Mesodermal cell (in vitro differentiated cells): ENCODE results near the gene CRYM.
"Not testable (repeated sequence)": the region's sequence is repeated elsewhere in the genome, so short reads cannot be mapped to it uniquely, and the experiment has no call there.

Experiments used
- H3K27ac ChIP-seq: 2 replicates; pipeline ENCODE4 v1.7.0; 2013; ENCODE audit warnings: mild to moderate bottlenecking, low read depth, low read length, moderate library complexity; ENCODE audit not compliant: severe bottlenecking
- H3K36me3 ChIP-seq: 2 replicates; pipeline ENCODE4 v1.7.1; 2013; ENCODE audit warnings: mild to moderate bottlenecking, low read length, moderate library complexity; ENCODE audit not compliant: control insufficient read depth, insufficient read depth
- H3K4me1 ChIP-seq: one replicate; pipeline ENCODE4 v1.7.1; 2013; ENCODE audit warnings: mild to moderate bottlenecking, low read length; ENCODE audit not compliant: insufficient read depth, control insufficient read depth, poor library complexity, severe bottlenecking
- H3K4me3 ChIP-seq: 2 replicates; pipeline ENCODE4 v1.7.0; 2013; ENCODE audit warnings: low read length, control low read depth, mild to moderate bottlenecking; ENCODE audit not compliant: insufficient read depth, poor library complexity, severe bottlenecking; ENCODE audit errors: extremely low read depth
- H3K9me3 ChIP-seq: 2 replicates; pipeline ENCODE4 v1.7.1; 2013; ENCODE audit warnings: mild to moderate bottlenecking, low read length, moderate library complexity; ENCODE audit not compliant: control insufficient read depth
- WGBS, 2 experiments: methylation state at CpG; one replicate each; pipeline ENCODE4 v1.1.5; 2013; ENCODE audit warnings: missing lambda C conversion rate in 2 of 2; ENCODE audit not compliant: insufficient coverage in 2 of 2; 5-methylcytosine and 5-hydroxymethylcytosine counted together

The CRYM gene

GRCh38 chr16:21263640-21264570 lies 14.2 kb downstream of the CRYM start:
- Histone ChIP-seq H3K36me3 (no peaks in the 10 kb centered on the region), H3K9me3 (no peaks in the 10 kb centered on the region), H3K27ac (peak overlapping the region; percentile 36), H3K4me1 (no peaks in the 10 kb centered on the region), H3K4me3 (no peak overlapping the region)
- 64 to 84% methylated on average over 6 to 7 of the region's 14 CpGs for whole genome bisulfite sequencing, 2 experiments

- no peaks in the 10 kb centered on the region for H3K36me3 ChIP-seq
- H3K4me1 ChIP-seq, result no peaks in the 10 kb centered on the region
- H3K4me3 ChIP-seq, result no peak overlapping the region
- 91 to 92% methylated on average over 10 to 12 of the region's 12 CpGs for WGBS, 2 experiments
- no peak overlapping the region for H3K27ac ChIP-seq
- no peaks in the 10 kb centered on the region for H3K9me3 ChIP-seq
Observed at GRCh38 chr16:21262779-21263639, 15.1 kb downstream of the CRYM start.

- no peak overlapping the region for H3K4me3 ChIP-seq
- H3K4me1 ChIP-seq, result no peaks in the 10 kb centered on the region
- H3K27ac ChIP-seq, result no peak overlapping the region
- H3K9me3 ChIP-seq, result no peaks in the 10 kb centered on the region
- no peaks in the 10 kb centered on the region for H3K36me3 ChIP-seq
- WGBS, 2 experiments, result 77 to 96% methylated on average over 5 to 7 of the region's 9 CpGs
Observed at GRCh38 chr16:21260870-21261791, 17.0 kb downstream of the CRYM start.

- H3K9me3 ChIP-seq, result no peaks in the 10 kb centered on the region
- H3K4me1 ChIP-seq, result no peaks in the 10 kb centered on the region
- WGBS, 2 experiments, result 84 to 91% methylated on average over 2 to 3 of the region's 4 CpGs
- H3K4me3 ChIP-seq, result no peak overlapping the region
- H3K36me3 ChIP-seq, result no peaks in the 10 kb centered on the region
- no peak overlapping the region for H3K27ac ChIP-seq
Observed at GRCh38 chr16:21257284-21257683, 20.8 kb downstream of the CRYM start.

GRCh38 chr16:21256636-21257035 lies 21.5 kb downstream of the CRYM start:
- Histone ChIP-seq H3K4me1 (no peaks in the 10 kb centered on the region), H3K4me3 (no peak overlapping the region), H3K36me3 (no peaks in the 10 kb centered on the region), H3K27ac (no peak overlapping the region), H3K9me3 (no peaks in the 10 kb centered on the region)
- WGBS, 2 experiments, result no CpG with 5 or more reads among the region's 2 CpGs

- no peak overlapping the region for H3K27ac ChIP-seq
- no peaks in the 10 kb centered on the region for H3K9me3 ChIP-seq
- no CpG with 5 or more reads among the region's 3 CpGs for WGBS, 2 experiments
- no peaks in the 10 kb centered on the region for H3K4me1 ChIP-seq
- H3K4me3 ChIP-seq, result no peak overlapping the region
- no peaks in the 10 kb centered on the region for H3K36me3 ChIP-seq
Observed at GRCh38 chr16:21253470-21253869, 24.6 kb downstream of the CRYM start.

GRCh38 chr16:21250072-21250923 lies 27.8 kb downstream of the CRYM start:
- H3K27ac ChIP-seq, result no peak overlapping the region
- no peak overlapping the region for H3K4me3 ChIP-seq
- WGBS, 2 experiments, result 87 to 91% methylated on average over 14 of the region's 15 CpGs
- no peaks in the 10 kb centered on the region for H3K4me1 ChIP-seq
- H3K9me3 ChIP-seq, result no peaks in the 10 kb centered on the region
- H3K36me3 ChIP-seq, result no peaks in the 10 kb centered on the region

- H3K9me3 ChIP-seq, H3K4me1 ChIP-seq, H3K4me3 ChIP-seq, H3K36me3 ChIP-seq, H3K27ac ChIP-seq: not testable (repeated sequence)
- WGBS, 2 experiments, result 85 to 100% methylated on average over 2 to 3 of the region's 4 CpGs
Observed at GRCh38 chr16:21248179-21248578, 29.9 kb downstream of the CRYM start.

GRCh38 chr16:21244518-21245215 lies 33.4 kb downstream of the CRYM start:
- H3K36me3 ChIP-seq, result no peaks in the 10 kb centered on the region
- no peaks in the 10 kb centered on the region for H3K9me3 ChIP-seq
- no peak overlapping the region for H3K4me3 ChIP-seq
- WGBS, 2 experiments, result 80 to 91% methylated on average over 3 to 5 of the region's 7 CpGs
- H3K4me1 ChIP-seq, result no peaks in the 10 kb centered on the region
- no peak overlapping the region for H3K27ac ChIP-seq
